NCI-H524 (cell line): Measurements from ENCODE around the gene ESYT2.

Source experiments
- DNase-seq, 2 experiments: peaks; one replicate each; lab custom pipeline; 2025; lab: John Stamatoyannopoulos, UW

Gene ESYT2

DNA sequence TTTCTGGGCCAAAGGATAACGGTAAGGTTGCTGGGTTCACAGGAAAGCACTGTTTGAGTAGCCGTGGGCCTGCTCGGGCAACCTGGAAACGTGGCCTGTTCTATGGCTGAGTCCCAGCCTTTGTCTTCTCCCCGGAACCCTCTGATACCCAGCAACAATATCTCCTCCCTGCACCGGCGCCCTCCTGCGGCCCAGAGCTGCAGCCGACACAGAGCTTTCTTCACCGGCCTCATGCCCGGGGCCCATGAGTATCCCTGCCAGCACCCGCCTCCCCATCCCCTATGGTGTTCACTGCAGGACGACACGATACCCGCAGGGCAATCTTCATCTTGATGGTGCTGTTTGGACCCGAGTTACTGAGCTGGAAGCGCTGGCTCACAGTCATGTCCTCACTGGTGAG, 86.1 kb downstream of the ESYT2 start:
- no peak for DNase-seq

GRCh38 chr7:158742065-158742821, 87.1 kb downstream of the ESYT2 start:
- DNase-seq, result no peak

DNA sequence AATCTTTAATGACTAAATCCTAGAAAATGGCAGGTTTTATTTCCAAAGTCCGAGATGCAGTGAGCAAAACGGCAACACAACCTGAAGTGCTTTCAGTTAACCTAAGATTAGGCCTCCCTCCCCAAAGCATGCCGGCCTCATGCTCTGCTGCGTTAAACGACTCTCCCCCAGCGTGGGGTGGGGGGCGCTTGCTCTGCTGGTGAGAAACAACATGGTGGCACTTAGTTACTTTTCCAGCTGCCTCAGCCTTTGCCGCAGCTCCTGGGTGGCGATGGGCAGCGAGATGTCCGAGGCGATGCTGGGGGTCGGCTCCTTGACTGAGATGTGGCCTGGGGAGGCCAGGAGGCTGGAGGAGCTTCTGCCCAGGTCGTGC, 88.0 kb downstream of the ESYT2 start:
- DNase-seq, result no peak

DNA sequence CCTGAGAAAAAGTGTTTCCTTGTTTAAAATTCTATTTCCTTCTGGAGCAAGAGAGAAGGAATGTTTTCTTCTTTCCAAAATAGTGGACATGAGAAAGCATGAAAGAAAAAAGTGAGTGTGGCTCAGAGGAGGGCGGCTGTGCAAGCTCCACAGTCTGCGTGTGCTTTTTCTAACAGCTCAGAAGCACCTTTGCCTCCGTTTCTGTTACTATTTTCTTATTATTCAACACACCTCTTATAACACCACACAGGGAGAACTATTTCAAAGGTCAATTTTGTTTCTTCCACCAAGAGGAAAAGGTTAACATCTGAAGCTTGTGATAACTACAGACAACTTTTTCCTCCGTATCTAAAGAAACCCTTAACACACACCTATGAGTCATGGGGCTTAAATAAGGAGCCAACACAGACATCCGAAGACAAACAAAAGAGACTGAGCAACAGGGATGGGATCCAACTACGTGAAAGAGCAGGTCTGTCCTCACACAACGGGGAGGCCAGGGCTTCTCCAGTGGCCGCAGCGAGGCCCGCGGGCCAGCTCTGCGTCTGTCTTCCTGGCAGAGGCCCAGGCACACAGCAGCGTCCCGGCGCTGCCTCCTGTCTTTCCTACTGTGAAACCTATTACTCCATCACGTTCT, 88.5 kb downstream of the ESYT2 start:
- no peak for DNase-seq

DNA sequence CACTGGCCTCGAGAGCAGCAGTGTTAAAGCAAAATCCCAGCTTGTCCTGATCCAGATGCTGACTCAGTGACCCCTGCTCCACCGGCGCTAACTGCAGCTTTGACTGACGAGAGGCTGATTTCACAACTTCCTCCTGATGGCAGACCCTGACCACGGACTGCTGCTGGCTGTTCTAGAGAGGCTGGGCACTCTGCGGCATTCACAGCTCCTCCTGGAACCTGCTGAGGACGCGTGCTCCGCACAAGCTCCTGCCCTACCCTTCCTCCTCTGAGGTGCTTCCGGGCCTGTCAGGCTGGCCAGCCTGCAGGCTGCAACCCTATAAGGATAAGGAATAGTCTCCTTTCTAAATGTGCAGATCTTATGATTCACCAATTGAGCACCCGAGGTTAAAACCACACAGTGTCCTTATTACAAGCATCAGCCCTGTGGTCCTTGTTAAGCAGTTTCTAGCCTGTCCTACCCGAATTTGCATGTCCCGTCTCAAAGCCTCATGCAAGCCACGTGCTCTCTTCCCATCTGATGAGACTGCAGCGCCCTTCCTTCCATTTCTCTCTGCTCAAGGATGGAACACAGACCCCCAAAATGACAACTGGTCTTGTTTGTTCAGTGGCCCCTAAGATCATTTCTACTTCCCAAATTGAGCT, 89.2 kb downstream of the ESYT2 start:
- no peak for DNase-seq

DNA sequence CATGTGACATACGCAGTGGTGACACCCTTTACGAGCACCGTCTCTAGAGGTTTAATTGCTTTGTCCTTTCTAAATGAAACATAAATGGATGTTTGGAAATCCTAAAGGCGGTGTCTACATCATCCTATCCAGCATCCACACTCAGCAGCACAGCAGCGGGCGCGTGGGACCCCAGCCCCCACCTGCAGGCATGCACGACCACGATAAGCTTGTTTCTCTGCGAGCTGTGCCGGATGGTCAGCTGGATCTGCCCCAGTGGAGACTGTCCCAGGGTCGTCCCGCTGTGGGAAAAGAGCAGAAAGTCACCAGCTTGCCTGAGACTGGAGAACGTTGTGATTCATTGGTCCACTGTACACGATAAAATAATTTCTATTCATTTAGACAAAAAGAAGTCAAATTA, 90.5 kb downstream of the ESYT2 start:
- no peak for DNase-seq

DNA sequence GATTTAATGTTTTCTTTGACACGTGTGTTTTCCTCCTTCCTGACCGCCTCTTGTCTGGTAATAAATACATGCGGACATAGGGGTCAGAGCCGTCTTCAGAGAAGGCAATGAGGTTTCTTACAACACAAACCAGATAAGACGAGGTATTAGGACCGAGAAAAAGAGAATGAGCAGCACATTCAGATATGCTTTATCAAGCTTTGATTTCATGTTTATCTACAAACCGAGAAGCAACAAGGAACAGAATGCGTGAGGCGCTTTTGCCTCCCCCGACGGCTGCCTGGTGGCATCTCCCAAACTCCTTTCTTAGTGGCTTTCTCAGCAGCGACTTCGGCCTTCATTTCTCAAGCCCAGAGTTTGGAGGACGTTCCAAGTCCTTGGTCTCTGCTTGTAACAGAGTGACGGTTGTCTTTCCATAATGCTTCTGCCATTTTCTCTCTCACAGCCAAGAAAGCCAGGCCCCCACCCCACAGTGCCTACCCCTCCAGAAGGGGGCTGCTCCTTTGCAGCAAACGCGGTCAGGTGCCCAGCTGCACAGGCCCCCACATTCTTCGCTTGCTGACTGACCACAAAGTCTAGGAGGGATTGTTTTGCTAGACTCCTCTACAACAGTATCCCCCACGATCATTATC, 92.1 kb downstream of the ESYT2 start:
- DNase-seq, result no peak

DNA sequence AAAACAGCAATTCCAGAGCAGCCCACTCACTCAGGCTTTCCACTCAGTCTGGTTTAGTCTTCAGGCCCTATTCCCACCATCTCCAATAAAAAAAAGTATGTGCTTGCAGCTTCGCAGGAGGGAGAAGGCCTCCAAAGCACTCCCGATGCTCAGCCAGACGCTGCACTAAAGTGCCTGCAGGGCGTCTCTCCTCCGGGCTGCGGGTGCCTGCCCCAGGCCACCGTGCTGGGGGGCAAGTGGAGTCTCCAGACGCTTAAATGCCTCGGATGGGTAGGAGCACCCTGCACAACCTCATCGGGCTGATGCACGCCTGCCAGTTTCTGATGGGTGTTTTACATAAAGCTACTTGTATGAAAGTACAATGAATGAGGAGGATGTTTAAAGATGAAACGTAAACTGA, 93.4 kb downstream of the ESYT2 start:
- no peak for DNase-seq

DNA sequence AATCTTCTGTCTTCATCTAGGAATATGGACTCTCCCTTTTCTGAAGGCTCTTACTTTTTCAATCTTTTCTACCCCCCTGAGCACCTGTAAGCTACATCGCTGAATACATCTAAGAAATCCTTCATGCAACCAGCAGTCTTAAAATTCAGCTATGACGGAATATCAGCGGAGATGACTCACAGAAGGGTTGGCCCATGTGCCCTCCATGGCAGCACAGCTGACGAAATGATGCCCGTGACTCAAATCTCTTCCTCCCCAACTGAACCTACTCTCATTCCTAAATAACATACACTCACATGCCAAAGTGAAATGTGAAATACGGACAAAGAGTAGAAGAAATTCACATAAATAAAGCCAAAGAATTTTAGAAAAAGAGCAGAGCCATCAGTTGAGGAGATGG, 94.4 kb downstream of the ESYT2 start:
- DNase-seq, result no peak

DNA sequence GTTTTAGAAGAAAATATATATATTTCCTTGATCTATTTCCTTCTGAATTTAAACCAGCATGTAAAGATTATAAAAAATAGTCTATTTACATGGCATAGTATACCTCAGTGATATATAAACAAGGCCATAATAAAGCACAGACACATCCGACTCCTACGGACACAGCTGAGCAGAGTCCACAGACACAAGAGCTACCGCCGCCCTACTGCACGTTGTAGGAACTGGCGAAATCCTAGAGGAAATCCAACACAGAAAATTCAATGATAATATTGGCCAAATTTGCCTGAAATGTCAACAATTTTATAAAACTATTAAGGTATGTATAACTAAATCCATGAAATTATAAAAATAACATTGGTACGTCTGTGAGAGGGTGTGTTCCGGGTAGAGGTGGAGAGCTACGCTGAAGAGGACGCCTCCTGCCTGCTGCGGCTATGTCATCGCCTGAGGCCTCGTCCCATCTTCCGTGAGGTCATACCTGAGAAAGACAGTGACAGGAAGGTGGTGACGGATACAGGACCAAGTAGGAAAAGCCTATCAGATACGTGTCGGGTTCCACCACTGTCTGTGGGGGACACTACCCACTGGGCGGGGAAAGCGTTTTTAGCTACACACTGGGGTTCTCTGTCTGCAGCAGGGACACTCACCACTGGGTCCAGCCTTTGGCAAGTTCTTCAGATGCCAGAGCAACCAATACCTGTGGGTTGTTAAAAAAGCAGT, 95.4 kb downstream of the ESYT2 start:
- no peak for DNase-seq

- DNase-seq, result no peak
Observed at GRCh38 chr7:158733220-158733519, 96.1 kb downstream of the ESYT2 start.

GRCh38 chr7:158732494-158733219, 96.7 kb downstream of the ESYT2 start:
- no peak for DNase-seq

DNA sequence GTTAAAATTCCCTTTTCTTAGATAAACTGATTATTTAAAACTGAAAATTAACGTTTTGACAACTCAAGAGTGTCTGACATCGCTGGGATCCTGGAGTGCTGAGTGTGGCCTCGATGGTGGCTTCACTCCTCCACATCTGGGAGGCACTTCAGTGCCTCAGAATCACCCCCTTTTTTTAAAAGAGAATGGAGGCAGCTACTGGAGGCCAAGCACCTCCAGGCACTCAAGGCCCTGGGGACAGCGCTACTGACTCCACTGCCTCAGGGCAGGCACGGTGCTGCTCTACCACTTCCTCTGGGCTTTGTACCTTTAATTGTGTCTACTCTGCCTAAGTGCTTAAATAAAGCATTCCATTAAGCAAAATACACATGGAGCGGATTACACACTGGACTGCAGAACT, 97.5 kb downstream of the ESYT2 start:
- DNase-seq, result no peak

DNA sequence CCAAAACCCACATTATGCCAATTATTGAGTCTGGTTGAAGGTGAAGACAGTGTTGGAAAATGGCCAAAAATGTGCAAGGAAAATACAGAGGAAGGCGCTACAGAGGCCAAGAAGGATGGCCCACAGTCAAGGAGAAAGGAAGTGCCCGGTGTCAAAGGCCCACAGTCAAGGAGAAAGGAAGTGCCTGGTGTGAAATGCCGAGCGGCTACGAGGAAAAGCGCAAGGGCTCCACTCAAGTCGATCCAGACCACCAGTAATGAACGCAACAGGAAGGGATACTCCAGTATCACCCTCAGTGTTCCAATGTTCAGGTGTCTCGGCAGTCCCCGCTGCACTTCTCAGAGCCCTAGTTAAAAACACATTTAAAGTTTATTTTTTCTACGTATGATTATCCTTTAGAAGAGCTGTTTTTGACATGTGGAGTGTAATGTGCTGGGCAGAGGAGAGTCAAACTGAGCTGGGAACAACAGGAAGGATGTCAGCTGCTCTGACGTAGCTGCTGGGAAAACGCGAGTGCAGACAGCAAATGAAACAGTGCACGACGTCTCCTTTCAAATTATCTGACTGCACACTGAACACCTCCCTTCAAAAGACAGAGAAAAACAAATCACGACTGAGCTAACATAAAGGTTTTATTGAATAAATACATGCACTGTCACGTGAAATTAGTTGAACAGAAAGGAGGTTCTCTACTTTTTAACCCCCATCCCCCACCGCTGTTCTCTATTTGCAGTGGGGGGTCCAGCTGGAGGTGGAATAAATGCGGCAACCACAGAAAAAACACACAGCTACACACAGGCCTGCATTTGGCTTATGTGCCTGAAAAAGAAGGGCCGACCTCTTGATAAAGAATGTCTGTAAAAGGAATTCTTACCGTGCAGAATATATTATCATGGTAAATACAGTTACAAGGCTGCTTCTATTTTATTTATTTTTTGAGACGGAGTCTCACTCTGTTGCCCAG, 98.6 kb downstream of the ESYT2 start:
- DNase-seq, result no peak

DNA sequence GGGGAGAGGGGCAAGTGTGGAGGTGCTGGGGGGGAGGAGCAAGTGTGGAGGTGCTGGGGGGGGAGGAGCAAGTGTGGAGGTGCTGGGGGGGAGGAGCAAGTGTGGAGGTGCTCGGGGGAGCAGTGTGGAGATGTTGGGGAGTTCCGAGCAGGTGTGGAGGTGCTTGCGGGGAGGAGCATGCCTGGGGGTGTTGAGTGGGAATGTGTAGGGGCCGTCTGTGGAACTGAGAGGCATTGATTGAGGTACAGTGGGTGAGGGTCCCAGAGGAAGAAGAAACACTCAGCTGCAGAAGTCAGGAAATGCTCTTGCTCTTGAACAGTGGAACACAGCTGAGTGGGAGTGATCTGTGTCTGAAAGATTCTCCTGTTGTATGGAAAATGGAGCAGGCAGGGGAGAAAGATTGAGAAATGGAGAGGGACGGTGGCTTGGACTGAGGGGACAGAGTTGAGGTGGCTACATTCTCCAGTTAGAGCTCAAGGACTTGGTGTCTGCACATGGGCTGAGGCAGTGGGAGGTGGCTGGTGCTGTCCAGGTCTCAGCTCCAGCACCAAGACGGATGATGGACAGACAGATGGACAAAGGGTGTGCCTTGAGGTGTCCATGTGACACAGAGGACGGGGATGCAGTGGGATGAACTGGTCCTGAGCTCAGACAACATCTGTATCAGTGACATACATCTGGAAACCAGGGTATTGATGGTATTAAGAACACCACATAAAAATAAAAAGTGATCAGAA, 99.5 kb downstream of the ESYT2 start:
- no peak for DNase-seq

DNA sequence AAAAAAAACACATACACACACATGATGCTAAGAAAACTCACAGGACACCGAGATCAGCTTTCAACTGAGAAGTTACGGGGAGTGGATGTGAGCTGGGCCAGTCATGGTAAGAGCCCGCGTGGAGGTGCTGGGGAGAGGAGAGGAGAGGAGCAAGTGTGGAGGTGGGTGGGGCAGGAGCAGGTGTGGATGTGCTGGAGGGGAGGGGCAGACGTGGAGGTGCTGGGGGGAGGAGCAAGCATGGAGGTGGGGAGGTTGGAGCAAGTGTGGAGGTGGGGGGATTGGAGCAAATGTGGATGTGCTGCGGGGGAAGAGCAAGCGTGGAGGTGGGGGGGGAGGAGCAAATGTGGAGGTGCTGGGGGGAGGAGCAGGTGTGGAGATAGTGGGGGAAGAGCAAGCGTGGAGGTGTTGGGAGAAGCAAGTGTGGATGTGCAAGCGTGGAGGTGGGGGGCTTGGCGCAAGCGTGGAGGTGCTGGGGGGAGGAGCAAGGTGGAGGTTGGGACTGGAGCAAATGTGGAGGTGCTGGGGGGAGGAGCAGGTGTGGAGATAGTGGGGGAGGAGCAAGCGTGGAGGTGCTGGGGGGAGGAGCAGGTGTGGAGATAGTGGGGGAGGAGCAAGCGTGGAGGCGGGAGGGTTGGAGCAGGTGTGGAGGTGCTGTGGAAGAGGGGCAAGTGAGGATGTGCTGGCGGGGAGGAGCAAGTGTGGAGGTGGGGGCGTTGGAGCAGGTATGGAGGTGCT, 100.2 kb downstream of the ESYT2 start:
- no peak for DNase-seq

DNA sequence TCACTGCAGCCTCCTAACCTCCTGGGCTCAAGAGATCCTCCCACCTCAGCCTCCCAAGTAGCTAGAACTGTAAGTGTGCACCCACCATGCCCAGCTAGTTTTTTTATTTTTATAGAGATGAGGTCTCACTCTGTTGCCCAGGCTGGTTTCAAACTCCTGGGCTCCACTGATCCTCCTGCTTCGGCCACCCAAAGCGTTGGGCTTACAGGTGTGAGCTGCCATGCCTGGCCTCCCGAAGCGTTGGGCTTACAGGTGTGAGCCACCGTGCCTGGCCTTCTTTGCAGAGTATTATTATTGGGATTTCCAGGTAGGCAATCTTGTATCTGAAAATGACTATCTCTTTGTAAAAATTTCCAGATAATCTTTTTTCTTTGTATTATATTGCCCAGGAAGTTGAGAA, 101.6 kb downstream of the ESYT2 start:
- no peak for DNase-seq

DNA sequence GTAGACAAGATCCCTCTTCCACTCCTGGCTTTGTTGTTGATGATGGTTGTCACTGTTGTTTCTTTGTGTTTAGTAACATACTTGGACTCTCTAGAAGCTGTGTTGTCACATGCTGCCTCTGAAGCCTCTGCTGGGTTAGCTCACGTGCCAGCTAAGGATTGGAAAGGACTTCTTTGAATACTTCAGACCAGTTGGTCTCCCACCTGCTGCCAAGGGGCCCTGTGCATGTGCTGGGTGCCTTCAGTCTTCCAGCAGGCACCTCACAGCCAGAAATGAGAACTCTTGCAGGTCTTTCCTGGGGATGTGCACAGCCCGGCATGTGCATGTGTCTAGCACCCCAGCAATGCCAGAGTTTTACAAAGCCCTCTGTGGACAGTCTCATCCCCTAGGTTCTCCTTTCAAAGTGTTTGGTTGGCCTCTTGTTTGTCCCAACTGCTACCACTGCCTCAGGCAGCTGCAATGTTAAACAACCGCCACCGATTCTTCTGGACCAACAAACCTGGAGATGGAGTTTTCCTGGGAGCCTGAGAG, 103.0 kb downstream of the ESYT2 start:
- no peak for DNase-seq

DNA sequence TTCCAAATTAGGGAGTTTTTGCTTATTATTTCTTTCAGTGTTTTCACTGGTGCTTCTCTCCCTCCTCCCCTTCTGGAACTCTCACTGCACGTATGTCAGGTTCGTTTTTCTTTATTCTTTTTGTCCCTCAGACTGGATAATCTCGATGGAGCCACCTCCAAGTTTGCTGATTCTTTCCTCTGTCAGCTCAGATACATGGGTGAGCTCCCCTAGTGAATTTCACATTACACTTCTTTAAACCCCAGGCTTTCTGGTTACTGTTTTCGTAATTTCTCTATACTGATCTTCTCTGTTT, 103.9 kb downstream of the ESYT2 start:
- no peak for DNase-seq
